GM15510 (cell line): ENCODE data around the gene DPM2.

Source experiments
- POLR2A ChIP-seq: IDR thresholded peaks from 3 replicates; pipeline ENCODE4 v1.6.1; 2011; ENCODE audit warnings: borderline replicate concordance; ENCODE audit not compliant: insufficient read length; ENCODE audit errors: extremely low read depth

The DPM2 gene

DNA sequence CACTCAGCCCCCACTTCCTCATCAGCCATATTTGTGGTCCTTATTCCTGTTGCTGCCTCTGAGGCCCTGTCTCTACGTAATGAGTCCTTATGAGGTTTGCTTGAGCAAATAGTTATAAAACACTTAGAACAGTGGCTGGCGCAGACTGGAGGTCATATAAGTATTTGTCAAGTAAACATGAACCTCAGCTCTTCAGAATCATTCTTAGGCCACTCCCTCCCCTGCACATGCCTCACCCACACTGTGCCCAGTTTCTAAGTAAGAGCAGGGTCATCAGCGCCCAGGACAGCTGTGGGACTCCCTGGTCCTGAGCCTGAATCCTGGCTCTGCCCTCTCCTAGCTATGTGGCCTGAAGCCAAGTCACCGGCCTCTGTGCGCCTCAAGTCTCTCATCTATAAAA, 24.8 kb downstream of the DPM2 start:
- no peak for TF ChIP-seq POLR2A

DNA sequence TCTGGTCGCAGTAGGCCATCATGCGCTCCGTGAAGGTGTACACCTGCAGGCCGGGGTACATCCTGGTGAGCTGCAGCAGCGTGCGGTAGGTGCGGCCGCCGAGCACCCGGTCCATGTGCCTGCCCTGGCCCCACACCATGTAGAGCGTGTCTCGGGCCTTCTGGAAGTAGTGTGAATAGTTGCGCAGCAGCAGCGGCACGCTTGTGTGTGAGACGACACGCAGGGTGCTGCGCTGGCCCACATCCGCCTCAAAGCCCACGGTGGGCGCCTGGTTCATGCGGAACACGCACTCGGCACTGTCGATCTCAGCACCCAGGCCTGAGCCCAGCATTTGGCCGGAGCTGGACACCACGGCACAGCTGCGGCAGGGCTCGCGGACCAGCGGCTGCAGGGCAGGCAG, 25.4 kb downstream of the DPM2 start:
- TF ChIP-seq POLR2A: no peak

DNA sequence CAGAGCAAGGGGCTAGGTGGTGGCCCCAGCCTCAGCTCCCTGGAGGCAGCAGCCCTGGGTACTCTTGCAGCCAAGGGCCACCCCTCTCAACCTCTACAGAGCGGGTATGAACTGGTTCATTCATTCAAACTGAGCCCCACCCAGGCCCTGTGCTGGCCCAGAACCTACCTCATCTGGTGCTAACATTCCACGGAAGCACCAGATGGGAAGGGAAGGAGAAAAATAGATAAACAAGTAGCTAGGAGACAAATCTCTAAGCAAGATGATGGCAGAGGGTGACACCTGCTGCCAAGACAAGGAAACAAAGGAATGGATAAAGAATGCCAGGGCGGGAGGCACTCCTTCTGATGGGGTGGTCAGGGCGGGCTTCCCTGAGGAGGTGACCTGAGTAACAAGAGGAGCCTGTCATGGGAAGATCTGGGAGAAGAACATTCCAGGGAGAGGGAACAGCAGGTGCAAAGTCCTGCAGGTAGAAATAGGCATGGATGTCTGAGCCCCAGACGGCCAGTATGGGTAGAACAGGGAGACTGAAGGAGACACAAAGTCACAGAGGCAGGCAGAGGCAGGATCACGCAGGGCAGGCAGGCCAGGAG, 26.9 kb downstream of the DPM2 start:
- TF ChIP-seq POLR2A: no peak

DNA sequence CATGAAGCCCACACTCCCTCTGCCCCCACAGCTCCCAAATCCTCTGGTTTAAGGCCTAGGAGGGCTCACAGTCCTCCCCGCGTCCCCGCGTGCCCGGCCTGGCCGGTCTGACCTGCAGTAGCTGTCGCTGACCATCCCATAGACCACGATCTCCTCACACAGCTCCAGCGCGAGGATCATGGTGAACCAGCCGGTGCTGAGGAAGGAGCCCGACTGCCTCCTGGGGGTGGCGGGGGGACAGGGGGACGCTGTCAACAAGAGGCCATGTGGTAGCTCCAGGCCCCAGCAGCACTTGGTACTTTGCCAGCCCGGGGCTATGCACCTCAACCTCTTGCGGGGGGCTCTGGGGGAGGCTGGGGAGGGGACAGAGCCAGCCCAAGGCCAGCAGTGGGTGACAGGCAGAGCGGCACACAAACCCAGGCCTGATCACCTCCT, 27.8 kb downstream of the DPM2 start:
- TF ChIP-seq POLR2A: no peak

DNA sequence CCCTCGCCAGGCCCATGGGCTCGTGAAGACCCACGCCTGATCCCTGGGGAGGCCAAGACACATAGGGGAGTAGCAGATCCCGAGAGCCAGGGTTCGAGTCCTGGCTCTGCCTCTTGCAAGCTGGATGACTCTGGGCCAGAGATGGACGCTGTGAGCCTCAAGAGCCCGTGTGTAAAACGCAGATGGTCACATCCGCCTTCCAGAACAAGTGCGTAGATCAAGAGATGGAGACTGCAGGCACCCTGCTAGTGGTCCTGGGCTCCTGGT, 29.1 kb downstream of the DPM2 start:
- TF ChIP-seq POLR2A: no peak

DNA sequence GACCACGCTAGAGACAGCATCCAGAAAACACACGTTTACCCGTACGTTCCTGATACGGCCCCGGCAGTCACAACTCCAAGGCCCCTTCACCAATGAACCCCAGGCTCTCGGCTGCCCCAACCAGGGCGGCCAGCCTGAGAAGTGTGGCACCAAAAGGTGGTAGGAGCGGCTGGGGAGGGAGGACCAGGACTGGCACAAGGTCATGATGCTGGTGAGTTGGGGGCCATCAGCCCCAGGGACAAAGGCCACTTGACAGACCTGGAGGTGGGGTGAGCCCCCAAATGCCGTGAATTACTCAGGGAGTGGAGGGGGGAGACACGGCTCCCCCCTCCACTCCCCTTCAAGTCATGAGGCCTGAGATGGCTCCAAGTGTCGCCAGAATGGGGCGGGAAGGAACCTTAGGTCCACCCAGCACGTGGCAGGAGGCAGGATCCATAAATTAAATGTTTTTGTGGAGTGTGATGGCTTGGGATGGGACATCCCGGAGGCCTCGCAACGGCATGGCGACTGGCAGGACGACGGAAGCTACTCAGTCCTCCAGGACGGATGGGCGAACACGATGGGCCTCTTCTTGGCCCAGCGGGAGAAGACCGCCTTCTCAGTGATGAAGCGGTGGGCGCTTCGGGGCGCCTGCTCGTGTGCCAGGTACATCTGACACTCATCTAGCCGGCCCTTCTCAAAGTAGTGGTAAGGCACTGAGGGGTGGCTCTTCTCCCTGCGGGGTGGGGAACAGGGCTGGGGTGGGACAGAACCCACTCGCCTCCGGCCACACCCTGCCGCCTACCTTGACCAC, 29.6 kb downstream of the DPM2 start:
- TF ChIP-seq POLR2A: no peak

DNA sequence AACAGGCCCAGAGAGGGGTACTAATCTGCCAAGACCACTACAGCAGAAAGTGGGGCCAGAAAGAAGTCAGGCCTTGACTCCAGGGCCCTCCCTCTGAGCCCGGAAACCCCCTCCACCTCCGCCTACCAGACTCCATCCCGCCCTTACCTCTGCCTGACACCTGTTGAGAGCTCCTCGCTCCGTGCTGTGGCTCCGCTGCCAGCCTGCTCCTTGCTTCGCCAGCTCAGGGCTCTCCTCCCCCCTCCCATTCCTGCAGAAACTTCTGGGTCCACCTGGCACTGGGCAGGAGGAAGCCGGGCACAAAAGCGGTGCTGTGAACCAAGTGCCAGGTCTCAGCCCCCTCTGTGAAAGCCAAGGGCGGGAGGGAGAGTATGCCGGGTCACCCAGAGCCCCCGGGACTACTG, 31.9 kb downstream of the DPM2 start:
- TF ChIP-seq POLR2A: no peak

DNA sequence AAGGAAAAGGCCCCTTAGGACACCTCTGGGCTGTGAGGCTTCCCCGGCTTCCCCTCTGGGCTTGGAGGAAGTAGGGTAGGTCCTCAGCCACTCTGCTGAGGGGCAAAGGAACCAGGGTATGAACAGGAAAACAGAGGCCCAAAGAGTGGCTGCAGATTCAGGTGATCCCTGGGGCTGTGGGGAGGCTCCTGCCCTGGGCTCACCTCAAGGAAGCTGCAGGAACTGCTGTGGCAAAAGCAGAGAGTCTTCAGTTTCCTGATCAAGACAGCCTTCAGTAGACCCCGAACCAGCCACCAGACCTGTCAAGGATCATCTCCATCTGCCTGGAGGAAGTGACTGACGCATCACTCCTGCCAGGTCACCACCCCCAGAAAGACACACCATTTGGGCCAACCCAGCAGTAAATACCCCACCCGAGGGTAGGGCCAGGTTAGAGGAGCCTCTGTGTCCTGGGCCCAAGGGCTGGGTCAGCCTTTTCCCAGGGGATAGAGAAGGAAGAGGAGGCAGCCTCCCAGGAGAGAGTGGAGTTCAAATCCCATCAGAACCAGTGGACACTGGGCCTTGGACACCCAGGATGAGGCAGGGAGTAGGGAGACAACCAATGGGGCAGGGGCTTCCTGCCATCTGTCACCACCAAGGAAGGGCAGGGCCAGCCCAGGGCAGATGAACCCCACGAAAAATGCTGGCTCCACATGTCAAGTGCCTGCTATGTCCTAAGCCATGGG, 32.5 kb downstream of the DPM2 start:
- TF ChIP-seq POLR2A: peak; percentile 29

DNA sequence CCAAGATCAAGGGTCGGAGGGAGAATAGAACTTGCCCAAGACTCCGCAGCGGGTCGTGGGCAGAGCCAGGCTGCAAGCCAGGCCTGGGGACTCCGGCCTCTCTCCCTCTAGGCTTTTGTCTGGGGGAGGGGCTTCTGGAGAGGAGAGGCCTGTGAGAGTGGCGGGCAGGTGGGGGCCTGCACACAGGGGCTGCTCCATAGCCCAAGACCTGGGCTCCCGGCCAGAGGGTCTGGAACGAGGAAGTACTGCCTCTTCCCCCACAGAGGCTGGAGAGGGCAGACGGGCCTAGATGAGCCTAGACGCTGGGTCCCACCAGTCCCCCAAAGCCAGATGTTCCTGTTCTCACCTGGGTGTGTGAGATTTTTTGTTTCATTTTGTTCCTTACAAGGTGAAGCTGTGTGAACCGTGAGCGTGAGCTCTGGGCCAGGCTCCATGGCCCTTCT, 33.1 kb downstream of the DPM2 start:
- TF ChIP-seq POLR2A: no peak

DNA sequence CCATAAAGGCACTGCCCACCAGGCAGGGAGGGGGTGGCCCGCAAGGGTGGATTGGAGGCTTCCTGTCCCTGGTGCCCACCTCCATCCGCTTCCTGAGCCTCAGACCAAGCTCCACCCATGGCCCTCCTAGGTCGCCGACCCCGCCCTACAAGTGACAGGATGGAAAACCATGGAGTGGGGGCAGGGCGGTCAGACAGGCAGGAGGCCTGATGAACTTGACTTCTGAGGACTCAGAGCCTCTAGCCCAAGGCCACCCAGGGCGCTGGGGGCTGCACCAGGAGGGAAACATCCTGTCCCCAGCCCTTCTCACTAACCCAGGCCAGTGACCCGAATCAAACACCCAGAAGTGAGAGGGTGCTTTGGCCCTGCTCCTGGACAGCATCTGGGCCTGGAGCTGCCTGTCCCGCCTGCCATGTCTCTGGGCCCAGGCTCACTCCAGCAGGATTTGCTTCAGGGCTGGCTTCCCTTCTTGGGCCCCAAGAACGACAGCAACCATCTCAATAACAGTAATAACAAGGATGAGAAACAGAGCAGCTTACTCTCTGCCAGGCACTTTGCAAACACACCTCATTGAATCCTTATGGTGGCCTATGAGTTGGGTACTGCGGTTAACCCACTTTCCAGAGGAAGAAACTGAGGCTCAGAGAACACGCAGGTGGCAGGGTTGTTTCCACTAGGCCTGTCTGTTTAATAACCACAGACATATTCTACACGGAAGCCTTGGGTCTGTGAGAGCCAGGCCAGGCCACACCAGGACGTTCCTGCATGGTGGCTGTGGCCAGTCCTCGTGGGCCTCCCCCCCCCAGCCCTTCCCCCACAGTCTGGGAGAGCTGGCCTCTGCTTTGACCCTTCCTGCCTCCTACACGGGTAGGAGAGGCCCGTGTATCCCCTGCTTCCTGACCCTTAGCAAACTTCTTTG, 33.8 kb downstream of the DPM2 start:
- TF ChIP-seq POLR2A: peak; percentile 47

DNA sequence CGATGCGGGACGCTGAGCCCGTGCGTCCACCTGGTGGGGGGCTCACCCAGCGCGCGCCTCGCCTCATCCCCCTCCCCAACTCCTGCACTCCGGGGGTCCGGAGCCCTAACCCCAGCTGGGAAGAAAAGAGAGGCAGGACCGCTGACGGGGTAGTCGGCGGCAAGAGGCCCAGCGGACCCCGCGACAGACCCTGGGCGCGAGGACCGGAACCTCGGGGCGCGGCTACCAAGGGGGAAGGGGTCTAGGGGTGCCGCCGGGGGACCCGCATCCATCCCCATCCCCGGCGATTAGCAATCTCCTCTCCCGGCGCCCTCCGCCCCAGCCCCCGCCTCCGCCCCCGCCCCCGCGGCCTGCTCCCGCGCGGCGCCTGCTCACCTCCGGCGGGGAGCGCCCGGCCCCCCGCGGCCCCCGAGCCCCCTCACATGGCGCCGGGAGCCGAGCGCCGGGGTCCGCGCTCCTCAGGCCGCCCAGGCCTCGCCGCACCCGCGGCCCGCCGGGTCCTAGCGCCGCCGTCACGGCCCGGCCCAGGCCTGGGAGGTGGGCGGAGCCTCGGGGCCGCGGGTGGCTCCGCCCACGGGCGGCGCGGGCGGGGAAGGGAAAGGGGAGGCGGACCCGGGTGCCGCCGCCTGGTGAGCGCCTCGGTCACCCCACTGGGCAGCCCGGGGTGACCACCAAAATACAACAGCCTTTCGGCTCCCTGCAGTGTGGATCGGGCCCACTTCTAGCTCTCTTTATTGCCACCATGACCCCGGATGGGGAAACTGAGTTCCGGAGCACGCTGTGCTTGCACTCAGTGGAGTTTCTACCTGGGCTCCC, 38.3 kb downstream of the DPM2 start, which contains the start of gene ST6GALNAC6:
ST6GALNAC6 (minus strand) TSS at position 476 of the 816 bp plus-strand sequence. CDS start 1,622 bp downstream, outside the sequence.
- TF ChIP-seq POLR2A: peak; percentile 70

DNA sequence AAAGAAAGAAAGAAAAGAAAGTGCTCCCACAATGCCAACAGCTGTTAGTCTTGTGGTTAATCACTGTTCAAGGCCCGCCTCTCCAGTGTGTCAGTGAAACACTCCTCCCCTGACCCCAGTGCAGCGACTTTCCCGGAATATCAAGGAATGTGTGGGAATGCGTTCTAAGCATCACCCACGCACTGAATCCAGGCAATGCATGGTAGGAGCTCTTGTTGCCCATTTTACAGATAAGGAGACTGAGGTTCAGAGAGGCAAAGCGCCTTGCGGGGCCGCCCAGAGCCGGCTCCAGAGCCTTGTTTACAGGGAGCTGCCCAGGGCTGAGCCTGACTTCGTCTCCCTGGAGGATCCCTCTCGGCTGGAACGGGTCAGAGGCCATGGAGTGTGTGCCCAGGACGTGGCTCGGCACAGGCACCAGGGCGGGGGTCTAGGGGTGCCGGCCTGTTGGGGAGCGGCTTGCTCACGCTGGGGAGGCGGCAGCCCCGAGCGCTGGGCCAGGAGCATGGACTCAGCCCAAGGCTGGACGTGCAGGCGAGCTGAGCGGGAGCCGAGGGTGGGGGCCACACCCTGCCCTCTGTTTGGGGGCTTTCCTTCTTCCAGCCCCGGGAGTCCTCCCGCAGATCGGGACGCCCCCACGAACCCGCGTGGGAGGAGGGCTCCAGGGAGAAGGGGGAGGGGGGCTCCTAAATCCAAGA, 39.1 kb downstream of the DPM2 start:
- TF ChIP-seq POLR2A: no peak

DNA sequence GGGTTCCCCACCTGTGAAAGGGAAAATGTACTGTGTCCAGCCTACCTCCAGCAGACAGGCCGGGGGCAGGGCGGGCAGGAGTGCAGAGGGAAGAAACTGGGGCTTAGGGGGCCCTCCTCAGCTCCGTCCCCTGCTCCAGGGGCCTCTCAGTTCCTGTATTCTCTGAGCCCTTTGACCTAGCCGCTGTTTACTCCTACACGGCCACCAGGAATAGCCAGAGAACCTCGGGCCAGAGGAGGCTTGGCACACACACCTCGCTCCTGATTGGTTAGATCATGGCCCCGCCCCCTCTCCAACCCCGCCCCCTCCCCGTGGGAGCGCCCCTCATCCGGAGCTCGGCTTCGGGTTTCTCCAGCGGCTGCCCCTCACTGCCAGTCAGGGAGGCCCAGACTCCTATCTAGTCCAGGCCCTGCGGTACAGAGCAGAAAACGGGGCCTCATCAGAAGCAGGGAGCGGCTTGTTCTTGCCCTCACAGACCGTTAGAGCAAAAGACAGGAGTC, 40.4 kb downstream of the DPM2 start:
- no peak for TF ChIP-seq POLR2A
